Kidney tubule cell (primary cell): ENCODE results near the gene MEIKIN.

Source experiments
- DNase-seq: peaks from one replicate; pipeline ENCODE4 v3.0.0-alpha.2; 2018; ENCODE audit warnings: low spot score

Gene MEIKIN

DNA sequence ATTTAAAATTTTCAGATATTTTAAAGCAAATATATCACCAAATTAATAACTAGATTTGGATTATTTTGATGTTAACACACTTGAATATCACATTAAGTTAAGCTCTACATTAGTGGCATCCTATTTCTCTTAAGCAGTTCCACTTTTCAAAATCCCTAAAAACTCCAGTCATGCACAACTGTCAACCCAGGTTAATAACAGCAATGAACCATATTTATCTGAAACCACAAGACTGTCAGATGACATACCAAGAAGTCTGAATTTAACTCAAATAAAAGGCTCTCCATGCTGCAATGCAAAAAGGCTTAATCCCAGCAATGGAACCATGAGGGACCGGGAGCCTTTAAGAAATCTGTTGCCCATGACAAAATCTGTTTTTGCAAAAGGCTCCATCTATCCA lies 176.1 kb downstream of the MEIKIN start:
- DNase-seq: no peak

DNA sequence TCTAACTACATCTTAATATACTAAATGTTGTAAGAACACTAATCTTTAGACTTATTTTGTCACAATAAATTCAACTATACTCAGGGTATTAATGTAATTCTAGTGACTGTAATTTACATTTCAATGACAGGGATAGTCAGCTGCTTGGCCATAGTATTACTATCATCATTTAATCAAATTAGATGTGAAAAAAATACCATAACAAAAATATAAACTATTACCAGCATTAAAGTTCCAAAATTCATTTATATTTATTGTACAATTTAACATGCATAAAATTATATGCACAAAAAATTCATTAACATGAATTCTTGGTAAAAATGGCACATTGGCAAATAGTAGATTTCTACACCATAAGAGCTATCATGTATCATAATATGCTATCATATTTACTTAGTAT lies 177.6 kb downstream of the MEIKIN start:
- DNase-seq: no peak

- DNase-seq: no peak
Observed at GRCh38 chr5:131766689-131767088, 178.8 kb downstream of the MEIKIN start.

- DNase-seq: no peak
Observed at GRCh38 chr5:131765261-131765660, 180.2 kb downstream of the MEIKIN start.

- DNase-seq: no peak
Observed at GRCh38 chr5:131763968-131764367, 181.5 kb downstream of the MEIKIN start.

DNA sequence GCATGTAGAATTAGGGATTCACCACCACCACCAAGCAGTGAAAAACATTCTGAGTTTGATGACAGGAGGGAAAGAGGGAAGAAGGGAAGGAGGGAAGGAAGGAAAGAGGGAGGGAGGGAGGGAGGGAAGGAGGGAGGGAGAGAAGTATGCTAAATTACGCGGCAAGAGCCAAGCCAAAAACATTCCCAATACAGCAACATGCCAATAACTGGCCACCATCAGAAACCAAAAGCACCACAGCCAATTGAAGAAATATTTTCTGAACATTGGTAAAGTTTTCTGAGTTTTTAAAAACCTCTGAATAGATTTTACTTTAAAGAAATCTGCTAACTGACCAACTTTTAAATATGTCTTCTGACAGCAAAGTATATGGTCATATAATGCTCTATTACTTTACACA lies 184.7 kb downstream of the MEIKIN start:
- DNase-seq: no peak

DNA sequence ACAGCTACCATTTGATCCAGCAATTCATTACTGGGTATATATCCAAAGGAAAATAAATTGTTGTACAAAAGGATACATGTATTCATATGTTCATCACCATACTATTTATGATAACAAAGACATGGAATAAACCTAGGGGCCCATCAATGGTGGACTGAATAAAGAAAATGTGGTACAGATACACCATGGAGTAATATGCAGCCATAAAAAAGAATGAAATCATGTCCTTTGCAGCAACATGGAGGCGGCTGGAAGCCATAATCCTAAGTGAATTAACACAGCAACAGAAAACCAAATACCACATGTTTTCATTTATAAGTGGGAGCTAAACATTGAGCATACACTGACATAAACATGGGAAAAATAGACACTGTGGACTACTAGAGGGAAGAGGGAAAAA lies 185.8 kb downstream of the MEIKIN start:
- DNase-seq: no peak

GRCh38 chr5:131758520-131758900 lies 187.0 kb downstream of the MEIKIN start:
- DNase-seq: no peak

DNA sequence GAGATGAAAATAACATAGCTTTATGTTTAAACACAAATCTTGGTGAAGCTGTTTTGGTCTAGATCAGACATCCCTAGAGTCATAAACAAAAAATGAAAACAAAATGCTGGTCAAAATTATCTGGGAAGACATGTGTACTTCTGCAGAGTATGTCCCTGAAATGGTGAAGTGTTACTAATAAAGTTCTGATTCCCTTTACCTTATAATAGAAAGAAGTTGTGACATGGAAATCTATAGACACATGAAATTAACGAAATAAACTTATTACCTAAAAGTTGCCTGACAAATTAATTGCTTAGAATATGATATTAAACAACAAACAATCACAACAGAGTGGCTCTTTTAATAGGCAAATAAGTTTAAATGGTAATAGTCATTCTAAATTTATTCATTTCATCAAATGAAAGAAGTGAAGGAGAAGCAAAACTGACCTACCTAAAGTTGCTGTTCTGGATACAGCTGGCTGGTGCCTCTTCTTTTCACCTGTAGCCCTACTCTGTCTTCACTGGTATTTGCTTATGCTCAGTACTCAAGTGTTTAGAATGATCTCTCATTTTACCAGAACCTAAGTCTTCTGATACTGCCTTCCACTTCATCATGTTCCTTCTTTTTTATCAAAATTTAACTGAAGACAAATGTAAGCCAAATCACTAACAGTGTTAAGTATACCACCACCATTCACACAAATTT lies 187.5 kb downstream of the MEIKIN start:
- no peak for DNase-seq
